HG03135 (cell line): ENCODE measurements around the gene RPS19BP1.

ENCODE experiments used
- ATAC-seq: cut with Tn5 transposase; IDR thresholded peaks from one replicate; pipeline ENCODE4 v1.9.1; 2021; ENCODE audit warnings: mild to moderate bottlenecking, moderate library complexity; ENCODE audit not compliant: unreplicated experiment

The RPS19BP1 gene, protein sequence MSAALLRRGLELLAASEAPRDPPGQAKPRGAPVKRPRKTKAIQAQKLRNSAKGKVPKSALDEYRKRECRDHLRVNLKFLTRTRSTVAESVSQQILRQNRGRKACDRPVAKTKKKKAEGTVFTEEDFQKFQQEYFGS

DNA sequence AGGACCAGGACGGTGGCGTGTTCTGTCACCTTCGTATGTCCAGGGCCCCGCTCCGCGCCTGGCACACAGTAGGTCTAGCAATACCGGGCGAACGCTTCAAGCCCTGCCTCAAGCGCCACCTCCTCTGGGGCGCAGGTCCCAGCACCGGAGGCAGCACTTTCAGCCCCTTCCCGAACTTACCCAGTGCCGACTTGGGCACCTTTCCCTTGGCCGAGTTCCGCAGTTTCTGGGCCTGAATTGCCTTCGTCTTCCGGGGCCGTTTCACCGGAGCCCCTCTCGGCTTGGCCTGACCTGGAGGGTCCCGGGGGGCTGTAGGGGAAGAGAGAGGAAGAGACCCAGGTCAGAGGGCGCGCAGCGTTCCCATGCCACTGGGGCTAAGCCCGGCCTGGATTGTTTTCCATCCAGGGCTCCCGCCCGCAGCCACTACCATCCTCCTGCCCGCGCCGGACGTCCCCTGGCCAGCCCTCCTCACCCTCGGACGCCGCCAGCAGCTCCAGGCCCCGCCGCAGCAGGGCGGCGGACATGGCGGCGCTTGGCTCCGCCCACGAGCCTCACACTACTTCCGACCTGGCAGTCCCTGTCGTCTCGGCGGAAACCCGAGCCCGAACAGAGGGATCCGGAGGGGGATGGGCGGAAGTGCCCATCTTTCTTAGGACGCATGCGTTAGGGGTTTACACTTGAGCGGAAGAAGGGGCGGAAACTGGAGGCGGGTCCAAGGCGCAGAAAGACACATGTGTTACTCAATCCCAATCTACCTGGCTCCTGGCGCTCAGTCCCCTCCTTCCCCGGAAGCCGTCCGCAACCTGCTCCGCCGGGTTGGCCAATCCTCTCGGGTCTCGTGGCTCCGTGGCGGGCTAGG, at the start of gene RPS19BP1:
Gene RPS19BP1 (minus strand): TSS at position 534 of the 859 bp plus-strand sequence. CDS start 10 bp downstream, at position 524.
- peak; percentile 75 for ATAC-seq

DNA sequence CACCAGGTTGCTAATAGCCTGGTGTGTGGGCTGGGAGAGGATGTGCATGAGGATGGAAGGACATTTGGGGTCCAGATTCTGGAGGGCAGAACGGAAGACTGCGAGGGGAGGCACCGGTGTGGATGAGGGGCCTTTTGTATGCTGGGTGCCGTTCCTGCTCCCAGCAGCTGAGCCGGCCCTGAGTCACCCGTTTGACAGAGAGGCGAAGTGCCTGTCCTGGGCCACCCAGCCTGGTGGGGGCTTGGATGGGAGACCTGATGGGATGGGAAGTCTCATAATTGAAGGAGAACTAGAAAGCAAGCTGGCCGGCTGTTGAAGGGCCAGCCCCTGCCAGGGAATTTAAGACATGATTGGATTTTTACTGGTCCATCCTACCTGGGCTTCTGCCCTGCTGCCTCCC, 48.8 kb upstream of the RPS19BP1 start:
- no peak for ATAC-seq

DNA sequence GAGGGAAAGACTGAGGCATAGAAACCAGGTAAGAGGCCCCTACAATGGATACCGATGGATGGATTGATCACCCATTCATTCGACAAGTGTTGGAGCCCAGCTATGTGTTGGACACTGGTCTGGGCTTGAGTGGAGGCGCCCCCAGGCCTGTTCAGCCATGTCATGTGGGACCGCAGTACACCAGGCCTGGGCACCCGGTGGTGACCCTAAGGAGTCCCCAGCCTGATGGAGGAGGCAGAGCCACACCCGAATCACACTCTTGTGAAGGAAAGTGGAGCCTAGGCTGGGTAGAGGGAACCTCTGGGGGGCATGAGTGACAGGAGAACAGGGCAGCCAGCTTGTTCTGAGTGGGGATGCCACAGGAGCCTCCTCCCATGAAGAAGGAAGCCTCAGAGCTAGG, 48.2 kb upstream of the RPS19BP1 start:
- ATAC-seq, result no peak

DNA sequence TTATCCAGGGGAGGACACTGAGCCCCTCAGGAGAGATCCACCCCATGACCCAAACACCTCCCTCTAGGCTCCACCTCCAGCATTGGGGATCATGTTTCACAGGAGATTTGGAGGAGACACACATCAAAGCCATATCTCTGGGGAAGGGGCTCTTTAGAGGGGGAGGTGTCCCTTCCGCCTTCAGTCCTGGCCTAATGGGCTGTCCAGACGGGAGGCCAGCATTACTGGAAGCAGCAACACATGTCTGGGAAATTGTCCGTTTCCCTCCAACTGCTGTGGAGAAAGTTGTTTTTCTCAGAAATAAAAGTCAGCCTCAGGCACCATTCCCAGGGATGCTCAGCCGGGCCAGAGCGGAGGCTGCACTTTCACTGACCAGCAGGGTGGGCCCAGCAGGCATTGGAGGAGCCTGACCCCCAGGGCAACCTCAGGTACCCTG, 47.5 kb upstream of the RPS19BP1 start:
- no peak for ATAC-seq

DNA sequence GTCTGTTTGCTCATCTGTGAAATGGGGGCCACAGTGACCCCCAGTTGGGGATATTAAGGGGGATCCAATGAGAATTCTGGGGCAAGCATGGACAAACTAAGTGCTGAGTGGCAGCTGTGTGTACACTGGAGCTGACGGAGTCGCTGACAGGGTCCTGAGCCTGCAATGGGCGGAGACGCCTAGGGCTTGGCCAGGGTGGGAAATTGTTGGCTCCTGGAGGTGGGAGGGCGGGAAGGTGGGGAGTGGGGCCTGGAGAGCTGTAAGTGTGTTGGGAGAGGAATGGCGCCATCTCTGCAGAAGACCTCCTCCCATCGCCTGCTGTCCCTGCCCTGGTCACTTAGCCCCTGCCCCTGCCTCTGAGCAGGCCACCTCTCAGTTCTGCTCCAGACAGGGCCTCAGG, 45.4 kb upstream of the RPS19BP1 start:
- ATAC-seq, result no peak

DNA sequence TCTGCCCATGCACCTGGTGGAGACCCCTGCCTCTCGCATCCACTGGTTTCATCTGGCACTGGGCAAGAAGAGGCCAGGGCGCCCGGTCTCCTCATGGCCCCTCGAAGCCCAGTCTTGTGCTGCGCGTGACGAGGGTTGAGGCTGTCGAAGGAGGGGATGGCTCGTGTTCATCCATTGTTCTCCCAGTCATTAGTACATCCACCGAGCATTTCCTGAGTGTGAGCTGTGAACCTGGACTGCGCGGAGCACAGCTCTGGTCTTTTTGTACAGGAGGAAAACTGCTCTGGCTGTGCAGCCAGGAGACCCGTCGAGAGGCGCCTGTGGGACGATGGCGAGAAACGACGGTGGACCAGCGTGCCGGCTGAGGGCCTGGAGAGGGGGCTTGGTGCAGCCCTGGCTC, 44.8 kb upstream of the RPS19BP1 start:
- ATAC-seq, result no peak

DNA sequence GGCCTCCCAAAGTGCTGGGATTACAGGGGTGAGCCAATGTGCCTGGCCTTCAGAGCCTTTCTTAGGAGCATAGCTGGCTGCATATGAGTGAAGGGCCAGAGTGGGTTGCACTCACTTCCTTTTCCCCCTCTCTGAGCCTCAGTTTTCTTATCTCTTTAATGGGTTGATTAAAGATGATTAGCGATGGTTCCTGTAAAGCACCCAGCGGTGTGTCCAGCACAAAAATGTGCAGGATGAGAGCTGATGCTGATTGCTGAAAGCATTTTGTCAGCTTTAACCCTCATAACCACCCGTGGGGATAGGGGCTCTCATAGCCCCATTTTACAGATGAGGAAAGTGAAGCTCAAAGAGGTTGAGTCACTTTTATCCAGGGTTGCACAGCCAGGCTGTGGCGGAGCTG, 43.5 kb upstream of the RPS19BP1 start:
- no peak for ATAC-seq

DNA sequence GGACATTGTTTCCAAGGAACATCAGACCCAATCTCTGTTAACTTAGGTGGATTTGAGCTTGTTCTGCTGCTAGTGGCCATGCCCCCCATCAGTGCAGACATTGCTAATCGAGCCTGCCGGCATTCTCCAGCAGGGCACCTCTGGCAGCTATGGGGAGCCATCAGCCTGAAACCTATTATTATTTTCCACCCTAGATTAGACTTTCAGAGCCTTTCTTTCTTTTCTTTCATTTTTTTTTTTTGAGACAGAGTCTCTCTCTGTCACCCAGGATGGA, 42.9 kb upstream of the RPS19BP1 start:
- ATAC-seq, result no peak

DNA sequence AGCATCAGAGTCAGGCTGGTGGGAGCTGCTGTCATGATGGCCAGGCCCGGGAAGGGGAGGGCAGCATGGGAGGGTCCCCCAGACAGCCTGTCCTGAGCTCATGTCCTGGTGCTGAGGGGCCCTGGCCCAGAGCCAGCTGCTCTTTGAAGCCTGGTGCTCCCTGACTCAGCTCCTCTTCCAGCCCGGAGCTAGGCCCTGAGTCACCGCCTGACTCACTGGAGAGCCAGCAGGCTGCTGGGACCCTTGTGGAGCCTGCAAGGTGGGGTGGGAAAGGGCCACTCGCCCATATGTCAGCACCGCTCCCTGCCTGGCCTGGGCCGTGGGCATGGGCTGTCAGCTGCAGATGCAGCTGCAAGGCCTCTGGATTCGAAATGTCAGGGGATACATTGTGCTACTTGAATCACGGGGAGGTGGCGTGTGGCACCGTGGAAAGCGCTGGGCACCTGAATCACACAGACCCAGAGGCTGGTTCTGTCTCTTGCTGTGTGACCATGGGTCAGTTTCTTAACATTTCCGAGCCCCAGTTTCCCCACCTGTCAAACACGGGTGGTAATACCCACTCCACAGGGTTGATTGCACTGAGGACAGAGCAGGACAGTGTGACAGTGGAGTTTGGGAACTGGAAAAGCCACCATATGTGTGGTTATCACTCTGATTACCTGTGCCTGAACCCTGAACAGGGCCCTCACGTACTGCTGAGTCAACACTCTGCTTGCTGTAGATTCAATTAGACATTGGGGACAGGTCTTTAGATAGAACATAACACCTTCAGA, 42.4 kb upstream of the RPS19BP1 start:
- ATAC-seq, result no peak

DNA sequence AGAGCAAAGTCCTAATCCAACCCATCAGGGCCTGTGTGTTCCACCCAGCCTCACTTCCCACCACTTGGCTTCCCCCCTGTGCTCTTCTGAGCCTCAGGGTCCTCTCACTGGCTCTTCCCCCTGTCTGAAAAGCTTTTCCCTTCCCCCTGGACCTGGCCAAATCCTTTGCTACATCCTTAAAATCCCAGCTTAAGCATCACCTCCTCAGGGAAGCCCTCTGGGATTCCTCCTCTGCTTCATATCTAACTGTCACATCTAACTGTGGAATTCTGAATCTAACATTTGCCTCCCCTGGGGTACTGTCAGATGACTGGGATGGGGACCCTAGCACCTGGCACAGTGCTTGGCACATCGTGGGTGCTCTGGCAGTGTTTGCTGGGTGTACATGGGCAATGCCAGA, 39.0 kb upstream of the RPS19BP1 start:
- no peak for ATAC-seq

DNA sequence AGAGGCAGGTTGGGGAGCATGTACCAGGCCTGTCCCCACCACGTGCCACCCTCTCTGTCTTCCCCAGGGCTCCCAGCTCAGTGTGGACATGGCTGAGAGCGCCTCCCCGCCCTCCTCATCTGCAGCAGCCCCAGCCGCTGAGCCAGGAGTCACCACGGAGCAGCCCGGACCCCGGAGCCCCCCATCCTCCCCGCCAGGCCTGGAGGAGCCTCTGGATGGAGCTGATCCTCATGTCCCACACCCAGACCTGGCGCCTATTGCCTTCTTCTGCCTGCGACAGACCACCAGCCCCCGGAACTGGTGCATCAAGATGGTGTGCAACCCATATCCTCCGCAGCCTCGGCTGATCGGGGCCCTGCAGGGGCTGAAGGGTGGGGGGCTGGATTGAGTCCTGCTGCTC, 38.1 kb upstream of the RPS19BP1 start, which contains the start of gene CACNA1I:
Gene CACNA1I (plus strand): TSS at position 89 of the 400 bp plus-strand sequence. CDS start 0 bp downstream, at position 89.
- no peak for ATAC-seq

DNA sequence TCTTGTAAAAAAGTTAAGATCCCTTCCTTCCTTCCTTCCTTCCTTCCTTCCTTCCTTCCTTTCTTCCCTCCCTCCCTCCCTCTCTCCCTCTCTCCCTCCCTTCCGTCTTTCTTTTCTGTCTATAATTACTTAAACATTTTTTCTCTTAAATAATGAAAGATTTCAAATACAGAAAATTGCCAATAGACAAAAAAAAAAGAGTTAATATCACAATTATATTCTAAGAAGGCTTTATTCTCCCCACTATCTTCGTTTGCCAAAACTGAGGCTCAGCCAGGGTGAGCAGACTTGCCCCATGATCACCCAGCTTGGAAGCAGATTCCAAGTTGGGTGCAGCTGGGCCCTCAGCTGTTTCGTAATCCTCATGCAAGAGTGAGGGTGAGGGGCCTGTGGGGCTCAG, 37.7 kb upstream of the RPS19BP1 start:
- ATAC-seq, result no peak

DNA sequence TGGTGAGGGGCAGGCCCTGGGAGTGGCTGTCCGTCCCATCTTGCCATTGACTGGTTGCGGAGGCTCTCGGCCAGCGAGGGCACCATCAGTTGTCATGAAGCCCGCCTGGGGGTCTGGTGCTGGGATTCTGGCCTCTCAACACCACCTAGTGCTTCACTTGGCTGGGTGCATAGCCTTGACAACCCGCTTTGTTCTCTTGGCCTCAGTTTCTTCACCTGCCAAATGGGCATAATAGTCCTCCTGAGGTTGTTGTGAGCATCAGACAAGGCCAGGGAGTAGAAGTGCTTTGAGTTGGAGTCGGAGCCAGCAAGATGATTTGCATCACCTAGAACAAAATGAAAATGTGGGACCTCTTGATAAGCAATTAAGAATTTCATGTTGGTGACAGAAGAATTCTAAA, 36.5 kb upstream of the RPS19BP1 start:
- no peak for ATAC-seq

DNA sequence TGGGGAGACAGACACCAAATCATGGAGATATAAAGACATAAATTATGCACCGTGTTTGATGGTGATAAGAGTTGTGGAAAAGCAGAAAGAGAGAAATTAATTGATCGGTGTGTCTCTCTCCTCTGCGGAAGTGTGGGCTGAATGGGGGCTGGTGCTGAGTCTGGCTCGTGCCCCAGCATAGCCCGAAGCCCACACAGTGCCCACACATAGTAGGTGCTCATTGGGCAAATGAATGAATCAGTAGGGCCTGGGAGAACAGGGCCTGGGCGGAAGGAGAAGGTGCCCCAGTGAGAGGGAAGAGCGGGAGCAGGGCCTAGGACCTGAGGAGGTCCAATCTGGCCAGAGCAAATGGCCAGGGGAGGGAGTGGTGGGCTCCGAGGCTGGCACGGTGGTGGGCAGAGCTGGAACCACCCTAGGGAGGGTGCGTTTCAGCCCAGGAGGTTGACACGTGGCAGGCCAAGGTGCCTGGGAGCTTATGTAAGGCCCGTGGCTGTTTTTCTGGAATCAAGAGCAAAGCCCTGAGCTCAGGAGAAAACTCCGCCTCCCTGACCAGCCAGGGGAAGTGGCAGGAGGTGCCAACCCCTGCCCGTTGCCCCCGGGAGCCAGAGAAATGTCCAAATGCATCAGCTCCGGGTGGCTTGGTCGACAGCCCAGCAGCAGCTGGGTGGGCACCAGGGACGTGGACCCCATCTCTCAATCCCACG, 35.9 kb upstream of the RPS19BP1 start:
- ATAC-seq, result no peak

DNA sequence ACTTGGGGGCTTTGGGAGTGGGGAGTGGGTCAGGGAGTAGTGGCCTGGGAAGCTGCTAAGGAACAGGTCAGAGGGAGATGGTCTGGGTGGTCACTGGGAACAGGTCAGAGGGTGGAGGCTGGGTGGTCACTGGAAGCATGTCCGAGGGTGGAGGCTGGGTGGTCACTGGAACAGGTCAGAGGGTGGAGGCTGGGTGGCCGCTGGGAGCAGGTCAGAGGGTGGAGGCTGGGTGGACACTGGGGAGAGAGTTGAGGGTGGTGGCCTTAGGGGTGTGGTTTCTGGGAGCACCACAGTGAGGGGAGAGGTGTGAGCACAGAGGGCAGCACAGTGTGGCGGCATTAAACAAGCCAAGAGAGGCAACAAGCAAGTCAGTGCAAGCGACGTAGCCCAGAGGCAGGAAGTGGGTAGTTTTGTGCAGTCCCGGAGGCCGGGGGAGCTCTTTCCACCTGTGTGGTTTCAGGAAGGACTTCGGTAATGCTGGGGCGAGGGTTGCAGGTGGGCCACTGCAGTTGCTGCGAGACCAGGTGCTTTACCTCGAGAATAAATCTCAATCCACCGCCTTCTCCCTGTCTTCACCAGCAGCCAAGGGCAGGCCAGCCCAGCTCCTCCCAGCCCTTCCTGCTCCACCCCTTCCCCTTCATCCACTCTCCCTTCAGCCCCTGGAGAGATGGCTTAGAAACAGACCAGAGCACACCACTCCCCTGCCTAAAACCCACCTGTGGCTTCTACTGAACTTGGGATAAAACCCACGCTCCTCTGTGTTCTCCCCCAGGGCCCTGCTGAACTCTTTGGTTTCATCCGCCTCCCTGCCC, 34.8 kb upstream of the RPS19BP1 start:
- no peak for ATAC-seq

DNA sequence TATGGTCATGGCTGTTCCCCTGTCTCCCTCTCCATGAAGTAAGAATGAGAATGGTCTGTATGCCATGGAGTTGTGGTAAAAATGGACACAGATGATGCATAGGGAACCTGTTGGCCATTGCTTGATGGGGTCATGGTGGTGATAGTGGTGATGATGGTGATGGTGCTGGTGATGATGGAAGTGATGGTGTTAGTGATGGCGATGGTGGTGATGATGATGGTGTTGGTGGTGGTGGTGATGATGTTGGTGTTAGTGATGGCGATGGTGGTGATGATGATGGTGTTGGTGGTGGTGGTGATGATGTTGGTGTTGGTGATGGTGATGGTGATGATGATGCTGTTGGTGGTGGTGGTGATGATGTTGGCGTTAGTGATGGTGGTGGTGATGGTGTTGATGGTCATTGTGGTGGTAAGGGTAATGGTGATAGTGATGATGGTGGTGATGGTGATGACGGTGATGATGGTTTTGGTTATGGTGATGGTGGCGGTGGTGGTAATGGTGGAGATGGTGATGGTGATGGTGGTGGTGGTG, 32.9 kb upstream of the RPS19BP1 start:
- ATAC-seq, result no peak

DNA sequence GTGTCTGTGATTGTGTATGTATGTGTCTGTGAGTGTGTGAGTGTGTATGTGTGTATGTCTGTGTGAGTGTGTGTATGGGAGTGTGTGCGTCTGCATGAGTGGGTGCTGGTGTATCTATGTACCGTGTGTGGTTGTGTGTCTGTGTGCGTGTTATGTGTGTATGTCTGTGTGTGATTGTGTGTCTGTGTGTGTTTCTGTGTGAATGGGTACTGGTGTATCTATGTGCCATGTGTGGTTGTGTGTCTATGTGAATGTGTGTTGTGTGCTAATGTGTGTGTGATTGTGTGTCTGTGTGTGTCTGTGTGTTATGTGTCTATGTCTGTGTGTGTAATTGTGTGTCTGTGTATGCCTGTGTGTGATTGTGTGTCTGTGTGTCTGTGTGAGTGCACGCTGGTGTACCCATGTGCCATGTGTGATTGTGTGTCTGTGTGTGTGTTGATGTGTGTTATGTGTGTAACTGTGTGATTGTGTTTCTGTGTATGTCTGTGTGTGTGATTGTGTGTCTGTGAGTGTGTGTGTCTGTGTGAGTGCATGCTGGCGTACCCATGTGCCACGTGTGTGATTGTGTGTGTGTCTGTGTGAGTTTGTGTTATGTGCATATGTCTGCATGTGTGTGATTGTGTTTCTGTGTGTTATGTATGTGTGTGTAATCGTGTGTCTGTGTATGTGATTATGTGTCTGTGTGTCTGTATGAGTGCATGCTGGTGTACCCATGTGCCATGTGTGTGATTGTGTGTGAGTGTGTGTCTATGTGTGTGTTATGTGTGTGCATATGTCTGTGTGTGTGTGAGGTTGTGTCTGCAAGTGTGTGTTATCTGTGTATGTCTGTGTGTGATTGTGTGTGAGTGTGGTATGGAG, 31.3 kb upstream of the RPS19BP1 start:
- no peak for ATAC-seq

DNA sequence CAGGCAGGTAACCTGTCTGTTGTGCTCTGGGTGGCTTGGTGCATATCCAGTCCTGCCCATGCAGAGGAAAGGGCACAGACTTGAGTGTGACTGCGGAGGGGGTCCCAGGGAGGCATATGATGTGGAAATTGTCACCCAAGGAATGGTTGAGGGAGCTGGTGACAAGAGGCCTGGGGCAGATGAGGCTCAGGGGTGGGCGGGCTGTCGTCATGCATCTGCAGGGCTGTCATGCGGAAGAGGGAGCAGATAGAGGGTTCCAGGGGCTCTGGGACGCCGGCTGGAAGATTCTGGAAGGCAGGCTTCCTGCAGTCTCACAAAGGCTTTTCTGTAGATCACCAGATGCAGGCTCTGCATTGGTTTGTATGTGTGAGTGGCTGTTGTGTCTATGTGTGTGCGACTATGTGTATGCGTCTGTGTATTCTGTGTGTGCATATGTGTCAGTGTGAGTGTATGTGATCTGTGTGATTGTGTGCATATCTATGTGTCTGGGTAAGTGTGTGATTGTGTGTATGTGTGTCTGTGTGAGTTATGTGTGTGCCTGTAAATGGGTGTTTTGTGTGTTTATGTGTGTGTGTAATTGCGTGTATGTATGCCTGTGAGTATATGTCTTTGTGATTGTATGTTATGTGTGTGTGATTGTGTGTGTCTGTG, 30.4 kb upstream of the RPS19BP1 start:
- no peak for ATAC-seq

DNA sequence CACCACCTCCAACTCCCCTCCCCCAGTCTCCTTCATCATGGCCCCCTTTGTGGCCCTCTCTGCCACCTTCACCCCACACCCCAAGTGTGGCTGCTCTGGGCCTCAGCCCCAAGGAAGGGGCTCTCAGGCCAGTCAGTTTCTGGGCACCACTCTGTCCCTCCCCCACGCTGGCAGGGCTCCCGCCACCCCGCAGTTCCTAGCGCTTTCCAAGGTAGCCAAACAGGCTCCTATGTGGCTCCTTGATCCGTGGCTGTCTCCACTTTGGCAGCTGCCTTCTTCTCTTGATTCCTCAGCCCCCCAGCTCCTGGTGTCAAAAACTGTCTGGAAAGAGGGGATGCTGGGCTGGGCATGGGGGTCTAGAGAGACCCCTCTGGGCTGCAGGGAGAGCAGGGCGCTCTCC, 27.6 kb upstream of the RPS19BP1 start:
- no peak for ATAC-seq
